Esophagus squamous epithelium (tissue), 4 donors: ENCODE results near the gene CDK17.
"Not testable (repeated sequence)": the region's sequence is repeated elsewhere in the genome, so short reads cannot be mapped to it uniquely, and the experiment has no call there.

Experiments
- CTCF ChIP-seq, 6 experiments: fragments of 450-650 bp in 4 of 6; fragments of 200-600 bp in 2 of 6; sonication (generic) in 2 of 6; IDR thresholded peaks; one replicate each; pipeline ENCODE4 v1.5.1; 2016 to 2019; ENCODE audit warnings: antibody characterized with exemption in 6 of 6, mild to moderate bottlenecking in 4 of 6, moderate library complexity in 4 of 6
- POLR2A ChIP-seq, 4 donors: fragments of 450-650 bp; IDR thresholded peaks; one replicate each; pipeline ENCODE4 v1.6.1; 2017; ENCODE audit warnings: antibody characterized with exemption in 4 of 4, mild to moderate bottlenecking in 4 of 4, moderate library complexity in 3 of 4

- TF ChIP-seq CTCF, POLR2A (IDR thresholded peaks at IDR 0.05): not testable (repeated sequence)
Observed at GRCh38 chr12:96346716-96347115, 53.5 kb downstream of the CDK17 start.
